TTC549 (cell line): ENCODE data around the gene BTN1A1.

Experiments
- FAIRE-seq: peaks from 2 replicates; lab custom pipeline; 2012; peaks lifted over from hg19 to GRCh38; lab: Jason Lieb, UNC

BTN1A1 gene

GRCh38 chr6:26475823-26476729, 24.0 kb upstream of the BTN1A1 start:
- no peak for FAIRE-seq

GRCh38 chr6:26476896-26477295, 23.2 kb upstream of the BTN1A1 start:
- FAIRE-seq, result no peak

- no peak for FAIRE-seq
These were observed 22.7 kb upstream of the BTN1A1 start for GRCh38 chr6:26477426-26477825.

- FAIRE-seq, result no peak
These were observed 21.8 kb upstream of the BTN1A1 start for GRCh38 chr6:26478100-26478984.

- FAIRE-seq, result no peak
These were observed 21.2 kb upstream of the BTN1A1 start for GRCh38 chr6:26478985-26479278.

- no peak for FAIRE-seq
These were observed 17.8 kb upstream of the BTN1A1 start for GRCh38 chr6:26482338-26482737.

- FAIRE-seq, result no peak
These were observed 16.4 kb upstream of the BTN1A1 start for GRCh38 chr6:26483727-26484126.

GRCh38 chr6:26484161-26484560, 15.9 kb upstream of the BTN1A1 start:
- FAIRE-seq, result no peak

- FAIRE-seq, result no peak
These were observed 14.9 kb upstream of the BTN1A1 start for GRCh38 chr6:26485112-26485780.

- FAIRE-seq, result no peak
These were observed 13.7 kb upstream of the BTN1A1 start for GRCh38 chr6:26486358-26486757.

- no peak for FAIRE-seq
These were observed 12.6 kb upstream of the BTN1A1 start for GRCh38 chr6:26487466-26487865.

- FAIRE-seq, result no peak
These were observed 9.8 kb upstream of the BTN1A1 start for GRCh38 chr6:26489996-26490964.

- FAIRE-seq, result no peak
These were observed 8.5 kb upstream of the BTN1A1 start for GRCh38 chr6:26491604-26492003.

- FAIRE-seq, result no peak
These were observed 6.8 kb upstream of the BTN1A1 start for GRCh38 chr6:26493258-26493657.

- FAIRE-seq, result no peak
These were observed 6.0 kb upstream of the BTN1A1 start for GRCh38 chr6:26494117-26494516.

GRCh38 chr6:26495281-26495680, 4.8 kb upstream of the BTN1A1 start:
- no peak for FAIRE-seq

- no peak for FAIRE-seq
These were observed 2.5 kb upstream of the BTN1A1 start for GRCh38 chr6:26497610-26498009.

- no peak for FAIRE-seq
These were observed 1.4 kb downstream of the BTN1A1 start for GRCh38 chr6:26501482-26501986.

GRCh38 chr6:26502165-26502564, 2.1 kb downstream of the BTN1A1 start:
- no peak for FAIRE-seq

- FAIRE-seq, result no peak
These were observed 2.5 kb downstream of the BTN1A1 start for GRCh38 chr6:26502626-26503025.

GRCh38 chr6:26507658-26508057, 7.6 kb downstream of the BTN1A1 start:
- no peak for FAIRE-seq
